ENCODE measurements around the gene RPA3.

GRCh38 chr7:7710469-7710868 is 7.9 kb downstream of the RPA3 start:
- TF ChIP-seq CTCF (IDR thresholded peaks at IDR 0.05) (no peak), POLR2A (IDR thresholded peaks at IDR 0.05) (no peak)

All from uterus (tissue), 2 donors.